GM12878 (cell line): ENCODE results near the gene ABCG1. TPM values are rescaled to one million over a fixed set of nuclear protein-coding genes. Genes with fewer than 3 reads are reported as not detected.

Experiments
- ATAC-seq: fragments of 200-7000 bp; cut with Tn5 transposase; 3 replicates; pipeline ENCODE4 v1.9.1; 2020; ENCODE audit warnings: mild to moderate bottlenecking, moderate library complexity
- BruUV-seq: library from RNA; stranded (reverse); fragments of 400-500 nt; replicated peaks from 2 replicates; lab custom pipeline; 2021; lab: Mats Ljungman, UMichigan
- CTCF ChIA-PET: fragments of 300-600 bp; sonication (Branson Sonifier 250); formaldehyde crosslinking; extraction: SDS; loops from one replicate; lab custom pipeline; 2021; ENCODE audit warnings: inconsistent platforms; lab: Yijun Ruan, JAX
- POLR2A ChIA-PET: fragments of 350-600 bp; formaldehyde crosslinking; extraction: SDS; loops from one replicate; lab custom pipeline; 2021; ENCODE audit warnings: inconsistent platforms; lab: Charles Lee
- RAD21 ChIA-PET: fragments of 300-600 bp; sonication (Branson Sonifier 250); formaldehyde crosslinking; loops from one replicate; lab custom pipeline; 2023; ENCODE audit warnings: antibody characterized with exemption; ENCODE audit not compliant: unreplicated experiment; lab: Charles Lee
- SMC1A ChIA-PET: fragments of 300-600 bp; sonication (Branson Sonifier 250); formaldehyde crosslinking; loops from one replicate; lab custom pipeline; 2023; ENCODE audit not compliant: unreplicated experiment, uncharacterized antibody; lab: Charles Lee
- DNase-seq: peaks from one replicate; pipeline ENCODE4 v3.0.0-alpha.2; 2011; ENCODE audit warnings: low read depth, low spot score
- FAIRE-seq: peaks from 3 replicates; lab custom pipeline; 2011; peaks lifted over from hg19 to GRCh38; lab: Jason Lieb, UNC
- H2AFZ ChIP-seq: 2 replicates; pipeline ENCODE4 v1.6.0; 2011; ENCODE audit warnings: low read depth, low read length, control low read depth; ENCODE audit not compliant: control insufficient read depth
- H3K27ac ChIP-seq: 2 replicates; pipeline ENCODE4 v1.5.1; 2011; ENCODE audit warnings: control low read depth; ENCODE audit not compliant: control insufficient read depth, insufficient read depth
- H3K27me3 ChIP-seq, 2 experiments: replicated peaks in 1 of 2; 2 replicates each; pipeline versions ENCODE4 v1.6.0 to v1.6.1; 2011; ENCODE audit warnings: low read length in 1 of 2; ENCODE audit not compliant: control insufficient read depth in 2 of 2, insufficient read depth in 2 of 2
- H3K36me3 ChIP-seq, 2 experiments: 2 replicates each; pipeline ENCODE4 v1.5.1; 2011; ENCODE audit warnings: low read length in 1 of 2; ENCODE audit not compliant: control insufficient read depth in 2 of 2, insufficient read depth in 2 of 2
- H3K4me1 ChIP-seq: 2 replicates; pipeline ENCODE4 v1.6.1; 2011; ENCODE audit warnings: mild to moderate bottlenecking, low read length, moderate library complexity, mixed read lengths; ENCODE audit not compliant: control insufficient read depth, insufficient read depth
- H3K4me2 ChIP-seq: 2 replicates; pipeline ENCODE4 v1.6.0; 2011; ENCODE audit warnings: control low read depth; ENCODE audit not compliant: control insufficient read depth, insufficient read depth
- H3K4me3 ChIP-seq: fragments of 200-600 bp; sonication (generic); 2 replicates; pipeline ENCODE4 v1.5.1; 2016
- H3K79me2 ChIP-seq: 2 replicates; pipeline ENCODE4 v1.6.0; 2011; ENCODE audit warnings: low read length; ENCODE audit not compliant: control insufficient read depth, insufficient read depth
- H3K9ac ChIP-seq: 2 replicates; pipeline ENCODE4 v1.8.0; 2011; ENCODE audit warnings: low read length, control low read depth, mixed read lengths; ENCODE audit not compliant: control insufficient read depth, insufficient read depth
- H3K9me3 ChIP-seq: replicated peaks from 3 replicates; pipeline ENCODE4 v1.5.1; 2011; ENCODE audit warnings: mild to moderate bottlenecking, low read length; ENCODE audit not compliant: control insufficient read depth, insufficient read depth
- H4K20me1 ChIP-seq: 2 replicates; pipeline ENCODE4 v1.6.0; 2011; ENCODE audit not compliant: control insufficient read depth, insufficient read depth
- FOXM1 ChIP-seq: IDR thresholded peaks from 2 replicates; pipeline ENCODE4 v1.6.1; 2012; ENCODE audit warnings: low read depth, mild to moderate bottlenecking, inconsistent platforms, low read length, moderate library complexity
- HCFC1 ChIP-seq: fragments of 150-350 bp; IDR thresholded peaks from 2 replicates; pipeline ENCODE4 v1.6.1; 2014; ENCODE audit warnings: low read length
- RELA ChIP-seq: fragments of 450-650 bp; IDR thresholded peaks from 2 replicates; pipeline ENCODE4 v1.8.0; 2014; ENCODE audit warnings: borderline replicate concordance; ENCODE audit not compliant: partially characterized antibody
- SIX5 ChIP-seq: IDR thresholded peaks from 2 replicates; pipeline ENCODE4 v1.6.1; 2011; ENCODE audit warnings: mild to moderate bottlenecking, low read depth, low read length, moderate library complexity; ENCODE audit not compliant: severe bottlenecking
- SMC3 ChIP-seq: IDR thresholded peaks from 2 replicates; pipeline ENCODE4 v1.6.1; 2011; ENCODE audit warnings: low read length, improper control_type of control experiment, borderline replicate concordance
- ZZZ3 ChIP-seq: IDR thresholded peaks from 2 replicates; pipeline ENCODE4 v1.6.1; 2011; ENCODE audit warnings: low read depth; ENCODE audit not compliant: control insufficient read depth, insufficient read length
- WGBS: methylation state at CpG from one replicate; pipeline ENCODE4 v1.1.6; 2016; ENCODE audit warnings: low lambda C conversion rate; ENCODE audit not compliant: insufficient replicate concordance, insufficient coverage; ENCODE audit errors: missing lambda C conversion rate; 5-methylcytosine and 5-hydroxymethylcytosine counted together
- in situ Hi-C: fragments of 300-500 bp; cut with MboI; formaldehyde crosslinking; loops from 9 replicates; pipeline ENCODE4 v1.14.3; 2018; ENCODE audit warnings: mixed read lengths
- intact Hi-C: fragments of 100-400 bp; cut with micrococcal nuclease; formaldehyde crosslinking; loops from one replicate; pipeline ENCODE4 v1.14.2; 2022; ENCODE audit not compliant: unreplicated experiment
- polyA plus RNA-seq, 11 experiments: library from polyadenylated mRNA; depleted of rRNA in 4 of 11; unstranded in 6 of 11; stranded (reverse) in 5 of 11; fragments of >200 nt; fragmentation: Nextera tagmentation in 4 of 11; fragmentation: Illumina TruSeq in 1 of 11; extraction: Ambion mirVana in 4 of 11; extraction: Trizol in 1 of 11; gene quantifications; 1 replicate in 1 of 11; 2 replicates in 10 of 11; pipeline versions ENCODE4 v1.2.1 to v1.2.3, GENCODE V29; 2011 to 2016; ENCODE audit warnings: inconsistent platforms in 2 of 11, missing spikeins in 2 of 11, low read depth in 1 of 11
- total RNA-seq, 4 experiments: library from RNA; depleted of rRNA in 3 of 4; stranded (reverse); fragments of >200 nt in 3 of 4; fragmentation: Illumina TruSeq in 1 of 4; extraction: Trizol in 1 of 4; gene quantifications; 2 replicates each; pipeline versions ENCODE4 v1.2.1 to v1.2.3, GENCODE V29; 2013 to 2021

The ABCG1 gene
- total and polyA plus RNA-seq, 10 of the 15 experiments (the other 5 are each of a cell fraction or from before 2014, with no cell fraction given): 0.59 to 19.3 (median 5.7) TPM

DNA sequence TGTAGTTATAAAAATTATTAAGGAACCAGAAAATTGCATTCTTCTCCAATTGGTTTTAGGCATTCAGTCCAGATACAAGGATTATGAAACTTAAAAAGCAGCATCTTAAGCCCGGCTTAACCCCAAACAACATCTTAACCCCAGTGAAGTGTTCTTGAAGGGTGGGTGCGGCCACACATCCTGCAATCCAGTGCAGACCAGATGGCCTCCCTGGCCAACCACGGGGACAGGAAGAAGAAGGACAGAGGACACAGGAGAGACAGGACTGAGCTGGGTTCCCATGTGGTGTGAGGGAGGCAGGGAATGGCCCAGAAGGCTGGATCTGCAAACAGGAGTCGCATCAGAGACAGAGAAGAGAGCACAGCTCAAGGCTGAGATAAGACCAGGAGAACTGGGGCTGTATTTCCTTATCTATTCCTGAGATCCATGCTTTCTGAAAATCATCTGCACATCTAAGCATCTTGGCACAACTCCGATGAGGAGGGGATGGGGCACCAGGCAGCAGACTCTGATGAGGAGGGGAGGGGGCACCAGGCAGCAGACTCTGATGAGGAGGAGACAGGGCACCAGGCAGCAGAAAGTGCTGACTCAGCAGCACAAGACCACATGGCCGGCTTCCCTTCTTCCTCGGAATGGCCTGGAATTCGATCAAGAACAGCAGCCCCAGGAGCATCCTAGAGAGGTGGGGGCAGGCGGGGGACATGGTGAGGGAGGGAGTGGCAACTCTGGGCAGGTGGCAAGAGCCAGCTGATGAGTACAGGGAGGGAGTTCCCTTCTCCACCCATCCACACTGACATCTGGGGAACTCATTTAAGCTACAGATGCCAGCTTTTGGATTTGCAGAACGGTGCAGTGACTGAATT is 26.6 kb downstream of the ABCG1 start:
- POLR2A ChIA-PET: interaction anchor here (1.0 to 2.3 kb wide), 2 partner anchors 8 to 11 kb away, joined by 4 to 9 read pairs; no protein-coding TSS in a partner anchor
- no peaks in the 10 kb centered on the region for H3K9me3 ChIP-seq
- TF ChIP-seq ZZZ3 (no peak), SIX5 (no peak)
- TF ChIP-seq, all 136 proteins: peak for 0
- no peak overlapping the region for H3K4me2 ChIP-seq
- intact Hi-C loops (no loop called here), in situ Hi-C loops (loop anchor here (5.0 kb wide), 1 partner anchor 42 kb away; no protein-coding TSS in a partner anchor)
- H3K9ac ChIP-seq: no peak overlapping the region
- CTCF ChIA-PET: interaction anchor here (1.0 to 5.5 kb wide), 5 partner anchors 12 to 100 kb away, joined by 3 to 43 read pairs (median 4); no protein-coding TSS in a partner anchor
- no peaks in the 10 kb centered on the region for H4K20me1 ChIP-seq
- H3K36me3 ChIP-seq: no peaks in the 10 kb centered on the region
- H3K27me3 ChIP-seq: no peaks in the 10 kb centered on the region
- FAIRE-seq (no peak), ATAC-seq (no peak), DNase-seq (no peak)
- SMC1A ChIA-PET: interaction anchor here (0.7 to 2.2 kb wide), 8 partner anchors 8 to 101 kb away, joined by 3 to 16 read pairs (median 4); no protein-coding TSS in a partner anchor
- no TSS peak for BruUV-seq
- no peak overlapping the region for H2AFZ ChIP-seq
- no peaks in the 10 kb centered on the region for H3K79me2 ChIP-seq
- RAD21 ChIA-PET: interaction anchor here (1.1 kb wide), 1 partner anchor 8 kb away, joined by 8 read pairs; no protein-coding TSS in a partner anchor
- 53% methylated on average over 10 of the region's 10 CpGs for WGBS
- H3K4me1 ChIP-seq: peaks cover 26% of the 10 kb centered on the region
- no peak overlapping the region for H3K4me3 ChIP-seq
- H3K27ac ChIP-seq: no peak overlapping the region

DNA sequence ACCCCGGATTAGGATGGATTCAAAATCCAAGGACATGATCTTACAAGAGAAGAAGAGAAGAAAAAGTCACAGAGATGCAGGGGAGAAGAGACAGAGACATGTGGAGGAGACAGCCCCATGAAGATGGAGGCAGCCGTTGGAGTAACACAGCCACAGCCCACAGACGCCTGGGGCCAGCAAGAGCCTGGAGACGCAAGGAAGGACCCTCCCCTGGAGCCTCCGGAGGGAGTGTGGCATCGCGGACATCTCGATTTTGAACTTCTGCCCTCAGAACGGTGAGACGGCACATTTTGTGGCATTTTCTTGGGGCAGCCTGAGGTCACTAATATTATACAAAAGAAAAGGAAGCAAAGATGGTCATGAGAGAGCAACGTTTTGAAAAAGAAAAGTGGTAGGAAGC is 28.8 kb downstream of the ABCG1 start:
- Histone ChIP-seq H3K79me2 (no peaks in the 10 kb centered on the region), H3K27ac (no peak overlapping the region), H2AFZ (no peak overlapping the region), H3K9me3 (no peaks in the 10 kb centered on the region), H3K36me3 (no peaks in the 10 kb centered on the region), H3K4me1 (peaks cover 19% of the 10 kb centered on the region), H3K4me2 (no peak overlapping the region), H4K20me1 (no peaks in the 10 kb centered on the region), H3K27me3 (no peaks in the 10 kb centered on the region), H3K9ac (no peak overlapping the region), H3K4me3 (no peak overlapping the region)
- WGBS: 68% methylated on average over 11 of the region's 11 CpGs
- RAD21 ChIA-PET: interaction anchor here (0.6 kb wide), 1 partner anchor 10 kb away, joined by 4 read pairs; no protein-coding TSS in a partner anchor
- SMC1A ChIA-PET: interaction anchor here (0.7 to 2.2 kb wide), 3 partner anchors 9 to 12 kb away, joined by 3 to 16 read pairs (median 9); no protein-coding TSS in a partner anchor
- no TSS peak for BruUV-seq
- TF ChIP-seq RELA: no peak
- no peak for TF ChIP-seq HCFC1
- no peak for TF ChIP-seq SMC3
- TF ChIP-seq FOXM1: no peak
- CTCF ChIA-PET: interaction anchor here (3.2 to 5.5 kb wide), 2 partner anchors 12 kb away, joined by 34 to 43 read pairs; no protein-coding TSS in a partner anchor
- FAIRE-seq (no peak), ATAC-seq (no peak), DNase-seq (no peak)
- in situ Hi-C loops (loop anchor here (5.0 kb wide), 1 partner anchor 40 kb away; no protein-coding TSS in a partner anchor), intact Hi-C loops (no loop called here)
- POLR2A ChIA-PET: interaction anchor here (2.3 kb wide), 1 partner anchor 10 kb away, joined by 9 read pairs; no protein-coding TSS in a partner anchor
